Hepatocyte (in vitro differentiated cells): Measurements from ENCODE around the gene CDKL2. TPM values are rescaled to one million over a fixed set of nuclear protein-coding genes. Genes with fewer than 3 reads are reported as not detected.
A peak's percentile ranks its signal among the peaks of the same experiment; 100 is the strongest.
"Not testable (repeated sequence)": the region's sequence is repeated elsewhere in the genome, so short reads cannot be mapped to it uniquely, and the experiment has no call there.

Experiments used
- DNase-seq: peaks from one replicate; pipeline ENCODE4 v3.0.0-alpha.2; 2016; ENCODE audit warnings: low spot score
- H2AFZ ChIP-seq: fragments of 200-600 bp; sonication (generic); 2 replicates; pipeline ENCODE4 v1.6.0; 2016; ENCODE audit warnings: antibody characterized with exemption, mild to moderate bottlenecking
- H3K27ac ChIP-seq: fragments of 200-600 bp; sonication (generic); 2 replicates; pipeline ENCODE4 v1.5.1; 2016; ENCODE audit warnings: mild to moderate bottlenecking
- H3K27me3 ChIP-seq: fragments of 200-600 bp; sonication (generic); 2 replicates; pipeline ENCODE4 v1.6.1; 2016
- H3K36me3 ChIP-seq: fragments of 200-600 bp; sonication (generic); replicated peaks from 2 replicates; pipeline ENCODE4 v1.5.1; 2016; ENCODE audit warnings: low read depth; ENCODE audit not compliant: insufficient read depth
- H3K4me1 ChIP-seq: fragments of 200-600 bp; sonication (generic); 2 replicates; pipeline ENCODE4 v1.5.1; 2016; ENCODE audit warnings: mild to moderate bottlenecking, moderate library complexity; ENCODE audit not compliant: insufficient read depth
- H3K4me2 ChIP-seq: fragments of 200-600 bp; sonication (generic); 2 replicates; pipeline ENCODE4 v1.6.0; 2016
- H3K4me3 ChIP-seq: fragments of 200-600 bp; sonication (generic); 2 replicates; pipeline ENCODE4 v1.5.1; 2016; ENCODE audit warnings: mild to moderate bottlenecking
- H3K79me2 ChIP-seq: fragments of 200-600 bp; sonication (generic); 2 replicates; pipeline ENCODE4 v1.6.0; 2017; ENCODE audit warnings: mild to moderate bottlenecking
- H3K9me2 ChIP-seq: fragments of 200-600 bp; sonication (generic); replicated peaks from 2 replicates; pipeline ENCODE4 v1.6.0; 2017; ENCODE audit warnings: mild to moderate bottlenecking; ENCODE audit not compliant: insufficient read depth
- H3K9me3 ChIP-seq: fragments of 200-600 bp; sonication (generic); 2 replicates; pipeline ENCODE4 v1.5.1; 2016; ENCODE audit warnings: low read depth, mild to moderate bottlenecking
- H4K20me1 ChIP-seq: fragments of 200-600 bp; sonication (generic); 2 replicates; pipeline ENCODE4 v1.6.0; 2016; ENCODE audit warnings: mild to moderate bottlenecking; ENCODE audit not compliant: insufficient read depth, poor library complexity, severe bottlenecking
- CTCF ChIP-seq: fragments of 200-600 bp; sonication (generic); IDR thresholded peaks from 2 replicates; pipeline ENCODE4 v1.5.1; 2016; ENCODE audit warnings: antibody characterized with exemption, mild to moderate bottlenecking; ENCODE audit not compliant: poor library complexity
- EZH2 ChIP-seq: fragments of 200-600 bp; sonication (generic); IDR thresholded peaks from 2 replicates; pipeline ENCODE4 v1.6.1; 2016; ENCODE audit warnings: antibody characterized with exemption, mild to moderate bottlenecking, borderline replicate concordance
- EZH2phosphoT487 ChIP-seq: fragments of 200-600 bp; sonication (generic); IDR thresholded peaks from one replicate; pipeline ENCODE4 v1.6.1; 2018; ENCODE audit warnings: antibody characterized with exemption, mild to moderate bottlenecking, low read depth, moderate library complexity; ENCODE audit not compliant: unreplicated experiment, severe bottlenecking
- WGBS: methylation state at CpG from one replicate; pipeline ENCODE4 v1.1.6; 2016; ENCODE audit warnings: low lambda C conversion rate; ENCODE audit errors: missing lambda C conversion rate; 5-methylcytosine and 5-hydroxymethylcytosine counted together
- polyA plus RNA-seq: library from polyadenylated mRNA; unstranded; fragments of >200 nt; fragmentation: Nextera tagmentation; extraction: Ambion mirVana; gene quantifications from 2 replicates; pipeline ENCODE4 v1.2.1, GENCODE V29; 2016
- total RNA-seq: library from RNA; depleted of rRNA; stranded (reverse); fragments of >200 nt; gene quantifications from 2 replicates; pipeline ENCODE4 v1.2.3, GENCODE V29; 2014

CDKL2 gene
- total and polyA plus RNA-seq, 2 experiments from 2014 or later = 0.83 to 1.9 TPM

- H3K4me2 ChIP-seq = peak overlapping the region; percentile 88
- H3K4me3 ChIP-seq = peak overlapping the region; percentile 91
- under 1% methylated on average over 44 of the region's 44 CpGs for WGBS
- H3K79me2 ChIP-seq = peaks cover 57% of the 10 kb centered on the region
- peak overlapping the region; percentile 98 for H3K27ac ChIP-seq
- no peaks in the 10 kb centered on the region for H3K27me3 ChIP-seq
- no peak for TF ChIP-seq EZH2
- no peak for TF ChIP-seq CTCF
- no peak for TF ChIP-seq EZH2phosphoT487
- H3K9me2 ChIP-seq = no peaks in the 10 kb centered on the region
- peaks cover 22% of the 10 kb centered on the region for H3K4me1 ChIP-seq
- no peaks in the 10 kb centered on the region for H3K9me3 ChIP-seq
- no peaks in the 10 kb centered on the region for H3K36me3 ChIP-seq
- peak overlapping the region; percentile 26 for H2AFZ ChIP-seq
- DNase-seq = peak; percentile 71
- peaks cover 48% of the 10 kb centered on the region for H4K20me1 ChIP-seq
Observed at GRCh38 chr4:75672461-75673026, 42.2 kb upstream of the CDKL2 start.

- H2AFZ ChIP-seq = peak overlapping the region; percentile 26
- H3K36me3 ChIP-seq = no peaks in the 10 kb centered on the region
- H4K20me1 ChIP-seq = peaks cover 54% of the 10 kb centered on the region
- peaks cover 63% of the 10 kb centered on the region for H3K79me2 ChIP-seq
- peaks cover 22% of the 10 kb centered on the region for H3K4me1 ChIP-seq
- DNase-seq = peak; percentile 14
- TF ChIP-seq EZH2phosphoT487 (no peak), CTCF (no peak), EZH2 (no peak)
- no peaks in the 10 kb centered on the region for H3K9me2 ChIP-seq
- H3K27ac ChIP-seq = peak overlapping the region; percentile 98
- peak overlapping the region; percentile 88 for H3K4me2 ChIP-seq
- H3K27me3 ChIP-seq = no peaks in the 10 kb centered on the region
- 2% methylated on average over 10 of the region's 10 CpGs for WGBS
- H3K4me3 ChIP-seq = peak overlapping the region; percentile 91
- H3K9me3 ChIP-seq = no peaks in the 10 kb centered on the region
Observed at GRCh38 chr4:75671802-75672421, 41.6 kb upstream of the CDKL2 start.

- Histone ChIP-seq H3K27ac (no peak overlapping the region), H3K36me3 (no peaks in the 10 kb centered on the region), H3K4me3 (no peak overlapping the region), H4K20me1 (peaks cover 85% of the 10 kb centered on the region), H2AFZ (no peak overlapping the region), H3K27me3 (no peaks in the 10 kb centered on the region), H3K4me1 (peaks cover 21% of the 10 kb centered on the region), H3K4me2 (no peak overlapping the region), H3K9me3 (no peaks in the 10 kb centered on the region), H3K79me2 (peaks cover 93% of the 10 kb centered on the region), H3K9me2 (no peaks in the 10 kb centered on the region)
- no peak for DNase-seq
- TF ChIP-seq EZH2 (no peak), EZH2phosphoT487 (no peak), CTCF (no peak)
Observed at GRCh38 chr4:75668596-75668995, 38.3 kb upstream of the CDKL2 start.

DNA sequence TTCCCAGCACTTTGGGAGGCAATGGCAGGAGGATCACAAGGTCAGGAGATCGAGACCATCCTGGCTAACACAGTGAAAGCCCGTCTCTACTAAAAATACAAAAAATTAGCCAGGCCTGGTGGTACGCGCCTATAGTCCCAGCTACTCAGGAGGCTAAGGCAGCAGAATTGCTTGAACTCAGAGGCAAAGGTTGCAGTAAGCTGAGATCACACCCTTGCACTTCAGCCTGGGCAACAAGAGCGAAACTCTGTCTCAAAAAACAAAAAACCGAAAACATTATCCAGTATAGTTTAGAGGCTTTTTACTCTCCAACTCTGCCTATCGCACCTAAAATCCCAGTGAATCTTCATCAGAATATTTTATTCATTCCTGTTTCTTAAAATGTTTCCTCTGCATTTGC is 37.3 kb upstream of the CDKL2 start:
- WGBS = 95% methylated on average over 7 of the region's 7 CpGs

More for the DNA sequence above, 37.3 kb upstream of the CDKL2 start:
- peaks cover 21% of the 10 kb centered on the region for H3K4me1 ChIP-seq
- DNase-seq, H3K9me3 ChIP-seq, H3K27me3 ChIP-seq, H3K4me2 ChIP-seq, H3K36me3 ChIP-seq, H3K9me2 ChIP-seq, H3K4me3 ChIP-seq, H2AFZ ChIP-seq, H3K27ac ChIP-seq: not testable (repeated sequence)
- H4K20me1 ChIP-seq = peaks cover 94% of the 10 kb centered on the region
- H3K79me2 ChIP-seq = peaks cover 100% of the 10 kb centered on the region
